GM08714 (cell line): ENCODE measurements around the gene IQSEC1.
"Not testable (repeated sequence)": the region's sequence is repeated elsewhere in the genome, so short reads cannot be mapped to it uniquely, and the experiment has no call there.

Experiments
- H3K4me3 ChIP-seq: fragments of 200-500 bp; sonication (Bioruptor generic); 2 replicates; pipeline ENCODE4 v1.5.1; 2014; ENCODE audit warnings: mild to moderate bottlenecking, low read length, inconsistent platforms
- ZNF274 ChIP-seq: IDR thresholded peaks from 2 replicates; pipeline ENCODE4 v1.6.1; 2012; ENCODE audit warnings: mild to moderate bottlenecking, low read depth, low read length

The IQSEC1 gene

DNA sequence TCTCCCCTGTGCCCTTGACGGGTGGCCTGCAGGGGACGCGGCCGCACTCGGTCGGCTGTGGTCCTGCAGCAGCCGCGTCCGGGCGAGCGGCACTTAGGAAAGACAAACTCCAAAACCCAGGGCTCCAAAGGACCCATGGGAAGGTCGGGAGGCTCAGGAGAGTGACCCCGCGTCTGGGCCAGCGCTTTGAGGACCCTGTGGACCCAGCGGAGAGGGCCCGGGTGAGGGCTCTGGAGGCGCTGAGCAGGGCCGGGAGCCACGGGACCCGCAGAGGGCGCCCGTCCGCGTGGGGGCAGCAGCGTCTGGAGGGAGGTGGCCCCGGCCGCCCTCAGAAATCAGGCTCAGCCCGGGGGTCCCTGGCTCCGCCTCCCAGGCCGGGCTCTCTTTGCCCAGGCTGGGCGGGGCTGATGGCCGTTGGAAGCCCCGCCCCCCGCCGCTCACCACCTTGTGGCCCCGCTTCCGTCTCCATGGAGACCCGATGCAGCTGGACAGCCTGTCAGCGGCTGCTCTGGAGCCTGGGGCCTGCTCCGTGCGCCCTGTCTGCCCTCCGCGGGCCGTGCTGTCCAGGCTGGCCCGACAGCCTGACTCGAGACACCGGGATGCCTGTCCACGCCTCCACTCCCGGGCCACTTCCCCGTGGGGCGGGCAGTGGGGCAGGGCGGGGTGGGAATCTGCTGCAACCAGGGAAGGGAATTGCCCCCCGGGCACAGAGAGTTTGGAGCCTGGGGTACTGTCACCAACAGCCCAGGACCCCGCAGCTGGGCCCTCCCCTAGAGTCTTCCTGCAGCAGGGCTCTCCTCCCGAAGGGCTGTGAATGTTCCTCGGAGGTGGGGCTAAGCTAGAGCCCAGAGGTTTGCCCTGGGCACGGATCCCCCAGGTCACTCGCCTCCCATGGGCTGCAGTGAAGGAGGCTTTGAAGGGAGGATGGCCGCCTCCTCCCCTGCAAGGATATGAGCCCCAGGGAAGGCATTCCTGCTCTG is 197.1 kb downstream of the IQSEC1 start:
- TF ChIP-seq ZNF274 = no peak
- no peak overlapping the region for H3K4me3 ChIP-seq

DNA sequence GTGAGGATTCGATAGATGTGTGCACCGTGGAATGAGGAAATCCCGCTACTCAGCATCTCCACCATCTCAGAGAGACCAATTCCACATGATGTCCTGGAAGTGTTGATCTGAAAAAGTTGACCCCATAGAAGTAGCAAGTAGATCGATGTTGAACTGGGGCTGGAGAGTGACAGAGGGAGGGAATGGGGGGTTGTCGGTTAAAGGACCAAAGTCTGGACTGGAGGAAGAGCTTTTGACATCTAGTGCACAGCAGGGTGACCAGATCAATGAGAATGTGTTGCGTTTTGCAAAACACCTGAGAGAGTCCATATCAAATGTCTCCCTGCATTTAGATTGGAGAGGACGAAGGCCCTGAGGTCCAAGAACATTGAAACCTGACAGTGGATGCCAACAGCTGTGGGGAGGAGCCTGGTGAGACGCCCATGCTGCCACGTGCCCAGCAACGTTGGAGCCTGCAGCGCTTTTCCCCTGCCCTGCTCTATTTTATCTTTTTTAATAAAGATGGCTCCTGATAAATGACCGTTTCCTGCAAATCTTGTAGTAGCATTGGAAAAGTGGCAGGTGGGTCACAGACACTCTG is 201.7 kb downstream of the IQSEC1 start:
- H3K4me3 ChIP-seq = no peak overlapping the region
- TF ChIP-seq ZNF274 = no peak

DNA sequence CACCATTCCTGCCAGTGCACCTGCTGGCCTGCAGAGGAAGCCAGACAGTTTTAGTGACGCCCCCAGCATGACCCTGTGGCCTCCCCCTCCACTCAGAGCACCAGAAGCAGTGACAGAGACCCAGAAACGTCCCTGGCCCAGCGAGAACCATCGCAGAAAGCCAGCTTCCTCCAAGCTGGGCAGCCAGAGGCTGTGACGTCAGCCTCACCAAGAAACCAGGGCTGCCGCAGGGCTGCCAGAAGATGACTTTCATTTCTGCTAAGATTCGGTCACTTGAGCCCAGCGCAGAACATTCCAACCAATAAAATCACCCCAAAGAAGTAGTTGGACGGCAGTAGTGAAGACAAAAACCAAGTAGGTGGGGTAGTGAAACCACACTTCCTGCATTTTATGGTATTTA is 202.3 kb downstream of the IQSEC1 start:
- H3K4me3 ChIP-seq = no peak overlapping the region
- TF ChIP-seq ZNF274 = no peak

DNA sequence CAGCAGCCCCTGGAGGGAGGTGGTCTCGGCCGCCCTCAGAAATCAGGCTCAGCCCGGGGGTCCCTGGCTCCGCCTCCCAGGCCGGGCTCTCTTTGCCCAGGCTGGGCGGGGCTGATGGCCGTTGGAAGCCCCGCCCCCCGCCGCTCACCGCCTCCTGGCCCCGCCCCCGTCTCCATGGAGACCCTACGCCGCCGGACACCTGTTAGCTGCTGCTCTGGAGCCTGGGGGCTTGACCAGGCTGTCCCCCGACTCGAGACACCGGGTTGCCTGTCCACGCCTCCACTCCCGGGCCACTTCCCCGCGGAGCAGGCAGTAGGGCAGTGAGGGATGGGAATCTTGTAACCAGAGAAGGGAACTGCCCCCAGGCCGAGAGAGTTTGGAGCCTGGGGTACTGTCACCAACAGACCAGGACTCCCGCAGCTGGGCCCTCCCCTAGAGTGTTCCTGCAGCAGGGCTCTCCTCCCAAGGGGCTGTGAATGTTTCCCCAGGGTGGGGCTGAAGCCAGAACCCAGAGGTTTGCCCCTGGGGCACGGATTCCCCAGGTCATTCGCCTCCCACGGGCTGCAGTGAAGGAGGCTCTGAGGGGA is 204.1 kb downstream of the IQSEC1 start:
- TF ChIP-seq ZNF274 = no peak
- H3K4me3 ChIP-seq = no peak overlapping the region; the same call in 1 of the 2 replicates

DNA sequence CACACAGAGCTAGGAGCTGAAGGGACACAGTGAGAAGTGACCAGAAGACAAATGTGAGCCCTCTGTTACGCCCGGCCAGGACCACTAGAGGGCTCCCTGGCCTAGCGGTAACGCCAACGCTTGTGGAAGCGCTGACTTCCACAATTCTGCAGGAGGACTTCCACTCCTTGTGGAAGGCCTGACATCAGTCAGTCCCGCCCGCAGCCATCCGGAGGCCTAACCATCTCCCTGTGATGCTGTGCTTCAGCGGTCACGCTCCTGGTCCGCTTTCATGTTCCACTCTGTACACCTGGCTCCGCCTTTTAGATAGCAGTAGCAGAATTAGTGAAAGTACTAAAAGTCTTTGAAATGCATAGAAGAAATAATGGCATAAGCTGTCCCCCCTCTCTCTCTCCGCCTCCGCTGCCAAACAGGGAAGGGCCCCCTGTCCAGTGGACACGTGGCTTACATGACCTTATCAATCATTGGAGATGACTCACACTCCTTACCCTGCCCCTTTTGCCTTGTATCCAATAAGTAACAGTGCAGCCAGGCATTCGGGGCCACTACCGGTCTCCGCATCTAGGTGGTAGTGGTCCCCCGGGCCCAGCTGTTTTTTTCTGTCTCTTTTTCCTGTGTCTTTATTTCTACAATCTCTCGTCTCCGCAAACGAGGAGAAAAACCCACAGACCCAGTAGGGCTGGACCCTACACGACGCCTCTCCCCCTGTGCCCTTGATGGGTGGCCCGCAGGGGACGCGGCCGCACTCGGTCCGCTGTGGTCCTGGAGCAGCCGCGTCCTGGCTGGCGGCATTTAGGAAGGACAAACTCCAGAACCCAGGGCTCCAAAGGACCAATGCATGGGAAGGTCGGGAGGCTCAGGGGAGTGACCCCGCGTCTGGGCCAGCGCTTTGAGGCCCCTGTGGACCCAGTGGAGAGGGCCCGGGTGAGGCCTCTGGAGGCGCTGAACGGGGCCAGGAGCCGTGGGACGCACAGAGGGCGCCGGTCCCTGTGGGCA is 204.9 kb downstream of the IQSEC1 start:
- H3K4me3 ChIP-seq = no peak overlapping the region; the same call in 1 of the 2 replicates
- TF ChIP-seq ZNF274 = no peak

DNA sequence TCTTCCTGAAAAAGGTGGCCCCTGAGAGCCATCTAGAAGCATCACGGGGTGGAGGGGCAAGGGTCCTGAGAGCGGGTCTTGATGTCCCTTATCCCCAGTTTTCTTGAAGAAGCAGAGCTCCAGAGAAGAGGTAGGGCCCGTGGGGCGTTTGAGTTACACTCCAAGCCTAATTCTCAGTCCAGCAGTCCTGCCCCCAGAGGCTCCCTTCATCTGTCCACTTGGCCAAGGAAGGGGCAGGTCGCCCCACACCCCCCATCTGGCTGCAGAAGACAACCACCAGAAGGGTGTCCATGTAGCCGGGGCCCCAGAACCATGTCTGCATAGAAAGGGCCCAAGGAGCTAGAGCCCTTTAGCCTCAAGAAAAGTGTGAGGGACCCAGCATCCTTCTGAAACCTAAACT is 206.4 kb downstream of the IQSEC1 start:
- H3K4me3 ChIP-seq = no peak overlapping the region
- no peak for TF ChIP-seq ZNF274

DNA sequence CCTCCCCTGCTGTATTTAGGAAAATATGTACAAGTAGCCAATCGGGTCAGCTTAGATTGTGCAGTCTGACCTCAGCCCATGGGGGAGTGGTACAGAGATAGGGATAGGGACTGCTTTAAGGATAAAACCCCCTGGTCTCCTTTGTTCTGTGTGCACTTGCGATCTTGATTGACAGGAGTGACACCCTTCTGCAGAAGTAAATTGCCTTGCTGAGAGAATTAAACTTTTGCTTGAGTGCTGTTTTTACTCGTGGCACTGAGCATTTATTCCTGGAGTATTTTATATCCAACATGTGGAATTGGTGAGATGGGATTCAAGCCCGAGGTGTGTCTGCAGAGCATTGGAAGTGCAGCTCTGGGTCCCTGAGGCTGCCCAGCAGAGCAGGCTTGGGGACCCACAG is 208.0 kb downstream of the IQSEC1 start:
- TF ChIP-seq ZNF274 = no peak
- H3K4me3 ChIP-seq = no peak overlapping the region

DNA sequence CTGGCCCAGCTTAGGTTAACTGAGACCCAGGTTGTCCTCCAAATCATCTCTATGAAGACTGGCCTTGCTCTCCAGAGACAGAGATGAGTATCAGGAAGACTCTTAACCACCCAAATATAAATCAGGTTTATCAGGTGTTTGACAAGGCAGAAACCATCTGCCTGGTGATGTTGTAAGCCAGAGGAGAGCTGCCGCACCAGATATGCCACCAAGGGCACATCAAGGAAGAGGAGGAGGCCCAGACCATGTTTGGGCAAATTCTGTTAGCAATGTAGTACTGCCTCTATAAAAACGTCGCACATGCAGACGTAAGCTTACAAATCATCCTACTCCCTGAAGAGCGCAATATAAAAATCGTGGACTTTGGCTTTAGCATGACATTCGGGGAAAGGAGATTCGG is 210.8 kb downstream of the IQSEC1 start:
- TF ChIP-seq ZNF274 = no peak
- H3K4me3 ChIP-seq = no peak overlapping the region

DNA sequence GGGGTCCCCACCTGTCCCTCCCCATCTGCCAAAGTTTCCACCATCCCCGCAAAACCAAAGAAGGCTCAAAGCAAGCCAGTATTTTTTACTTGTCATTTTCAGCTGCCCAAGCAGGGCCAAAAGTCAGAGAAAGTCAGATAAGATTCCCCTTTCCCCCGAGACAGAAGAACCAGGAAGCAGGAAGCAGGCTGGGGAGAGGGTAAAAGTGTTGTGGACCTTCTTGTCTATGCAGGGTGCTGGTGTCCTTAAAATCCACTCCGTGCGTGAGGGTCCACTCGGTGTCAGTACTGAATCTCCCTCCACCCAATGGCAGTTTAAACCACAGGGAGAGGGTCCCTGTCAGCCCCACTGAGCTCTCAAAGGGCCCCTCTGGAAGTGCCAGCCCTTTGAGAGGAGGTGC is 211.6 kb downstream of the IQSEC1 start:
- no peak for TF ChIP-seq ZNF274

DNA sequence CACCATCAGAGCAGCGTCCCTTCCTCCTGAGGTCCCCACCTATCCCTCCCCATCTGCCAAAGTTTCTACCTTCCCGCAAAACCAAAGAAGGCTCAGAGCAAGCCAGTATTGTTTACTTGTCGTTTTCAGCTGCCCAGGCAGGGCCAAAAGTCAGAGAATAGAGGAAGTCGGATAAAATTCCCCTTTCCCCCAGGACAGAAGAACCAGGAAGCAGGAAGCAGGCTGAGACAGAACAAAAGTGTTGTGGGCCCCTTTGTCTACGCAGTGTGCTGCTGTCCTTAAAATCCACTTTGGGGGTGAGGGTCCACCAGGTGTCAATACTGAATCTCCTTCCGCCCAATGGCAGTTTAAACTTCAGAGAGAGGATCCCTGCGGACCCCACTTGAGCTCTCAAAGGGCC is 213.4 kb downstream of the IQSEC1 start:
- no peak overlapping the region for H3K4me3 ChIP-seq
- TF ChIP-seq ZNF274 = no peak

More for the DNA sequence above, 211.6 kb downstream of the IQSEC1 start:
- H3K4me3 ChIP-seq = no peak overlapping the region

DNA sequence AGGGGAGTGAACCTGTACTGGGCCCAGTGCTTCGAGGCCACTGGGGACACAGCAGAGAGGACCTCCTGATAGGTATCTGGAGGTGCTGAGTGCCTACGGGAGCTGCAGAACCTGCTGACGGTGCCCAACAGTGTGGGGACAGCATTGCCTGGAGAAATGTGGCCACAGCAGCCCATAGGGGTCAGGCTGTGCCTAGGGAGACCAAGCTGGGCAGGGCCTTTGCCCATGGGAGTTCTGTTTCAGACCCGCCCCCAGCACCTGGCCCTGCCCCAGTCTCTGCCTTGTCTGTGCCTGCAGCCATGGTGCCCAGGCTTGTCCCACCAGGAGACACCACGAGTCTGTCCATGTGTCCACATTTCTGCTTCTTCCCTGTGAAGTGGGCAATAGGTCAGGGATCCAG is 216.6 kb downstream of the IQSEC1 start:
- TF ChIP-seq ZNF274 = no peak

DNA sequence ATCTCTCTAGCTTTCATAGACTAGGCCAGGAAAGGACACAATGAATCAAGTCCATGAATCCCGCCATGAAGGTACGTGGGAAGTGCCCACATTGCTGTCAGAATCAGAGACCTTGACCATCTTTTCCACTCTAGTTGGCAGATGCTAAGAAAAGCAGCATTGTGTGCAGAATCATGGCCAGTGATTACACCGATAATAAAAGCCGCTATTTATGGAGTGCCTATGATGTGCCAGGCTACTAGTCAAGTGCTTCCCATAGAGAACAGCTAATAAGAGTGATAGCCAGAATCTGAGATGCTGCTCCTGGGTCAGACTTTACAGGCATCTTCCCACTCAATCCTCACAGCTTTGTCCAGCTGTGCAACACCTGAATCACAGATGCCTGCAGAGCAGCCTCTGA is 218.7 kb downstream of the IQSEC1 start:
- TF ChIP-seq ZNF274 = no peak
- H3K4me3 ChIP-seq = no peak overlapping the region

More for the DNA sequence above, 216.6 kb downstream of the IQSEC1 start:
- H3K4me3 ChIP-seq = no peak overlapping the region

DNA sequence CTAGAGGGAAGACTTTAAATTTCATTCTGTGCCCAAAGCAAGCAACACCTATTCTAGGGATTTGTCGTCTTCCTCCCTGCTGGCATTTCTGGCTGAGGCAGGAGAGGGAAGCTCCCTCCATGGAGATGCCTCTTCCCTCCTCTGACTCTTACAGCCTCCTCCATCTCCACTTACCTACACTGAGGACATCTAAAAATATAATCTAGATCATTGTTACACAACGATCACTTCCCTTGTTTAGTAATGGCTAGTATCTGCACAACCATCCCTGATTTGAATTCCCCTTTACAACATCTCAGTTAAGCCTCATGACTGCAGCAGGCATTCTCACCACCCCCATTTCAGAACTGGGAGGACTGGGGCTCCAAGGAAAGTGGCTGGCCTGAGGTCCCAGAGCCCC is 219.4 kb downstream of the IQSEC1 start:
- not testable (repeated sequence) for H3K4me3 ChIP-seq

DNA sequence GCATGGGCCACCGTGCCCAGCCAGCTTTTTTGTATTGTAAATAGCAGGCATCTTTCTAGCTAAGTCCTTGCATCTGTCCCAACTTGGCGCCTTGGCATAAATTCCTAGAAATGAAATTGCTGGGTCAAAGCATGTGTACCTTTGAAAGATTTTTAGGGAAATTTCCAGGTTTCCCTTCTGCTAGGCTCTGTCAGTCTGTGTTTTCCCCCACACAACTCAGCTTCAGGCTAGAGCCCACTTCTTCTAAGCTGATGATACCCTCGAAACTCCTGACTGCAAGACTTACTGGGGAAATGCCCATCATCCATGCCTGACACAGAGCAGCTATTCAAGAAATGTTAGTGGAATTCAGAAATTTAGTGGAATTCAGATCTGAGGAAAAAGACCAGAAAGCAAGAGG is 221.0 kb downstream of the IQSEC1 start:
- TF ChIP-seq ZNF274 = no peak
- no peak overlapping the region for H3K4me3 ChIP-seq
